HG03575 (cell line): Measurements from ENCODE around the gene NPAS3.

ENCODE experiments used
- ATAC-seq: cut with Tn5 transposase; IDR thresholded peaks from one replicate; pipeline ENCODE4 v1.9.1; 2021; ENCODE audit not compliant: unreplicated experiment, insufficient number of reproducible peaks, low FRiP score; ENCODE audit errors: extremely low read depth

NPAS3 gene

DNA sequence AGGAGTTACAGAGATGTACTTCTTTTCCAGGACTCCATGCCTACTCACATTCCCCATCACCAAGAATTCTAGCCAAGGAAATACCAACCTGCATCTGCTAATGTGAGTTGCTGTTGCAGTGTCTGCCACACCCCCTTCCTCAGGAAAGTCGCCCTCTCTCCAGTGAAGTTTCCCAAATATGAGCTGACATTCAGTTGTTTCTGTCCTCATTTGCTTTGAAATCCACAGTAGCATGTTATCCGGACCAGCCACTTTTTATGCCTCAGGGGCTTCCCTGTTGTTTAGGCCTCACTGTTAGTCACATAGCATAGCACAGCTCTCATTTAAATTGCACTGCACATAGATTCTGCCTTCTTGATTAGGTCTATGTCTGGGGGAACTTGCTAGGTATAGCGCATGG, 799.8 kb downstream of the NPAS3 start:
- ATAC-seq: no peak

DNA sequence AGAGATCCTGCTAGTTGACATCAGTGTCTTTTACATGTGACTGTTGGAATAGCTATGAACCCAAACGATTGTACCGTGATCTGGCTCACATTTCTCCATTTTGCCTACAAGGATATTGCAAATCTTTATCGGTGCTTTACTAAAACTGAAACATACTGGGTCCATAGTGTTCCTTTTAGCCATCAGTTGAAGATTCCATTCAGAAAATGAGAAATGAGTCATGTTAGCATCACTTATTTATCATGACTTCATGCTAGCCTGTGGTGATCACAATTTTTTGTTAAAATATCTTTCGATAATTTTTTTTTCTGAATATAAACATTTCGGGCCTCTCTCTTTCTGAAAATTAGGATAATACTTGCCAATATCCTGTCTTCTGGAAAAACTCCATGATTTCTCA, 801.9 kb downstream of the NPAS3 start:
- ATAC-seq: no peak

DNA sequence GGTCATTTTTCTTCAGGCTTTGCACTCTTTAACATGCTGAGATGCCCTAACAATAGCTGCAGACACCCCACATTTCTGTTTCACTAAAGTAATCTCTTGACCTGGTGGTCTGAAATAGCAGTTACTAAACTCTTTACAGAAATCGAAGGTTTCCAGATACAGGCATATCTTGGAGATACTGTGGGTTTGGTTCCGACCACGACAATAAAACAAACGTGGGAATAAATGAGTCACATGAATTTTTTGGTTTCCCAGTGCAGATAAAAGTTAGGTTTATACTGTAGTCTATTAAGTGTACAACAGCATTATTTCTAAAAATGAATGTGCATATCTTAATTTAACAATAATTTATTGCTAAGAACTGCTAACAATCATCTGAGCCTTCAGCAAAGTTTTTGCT, 803.5 kb downstream of the NPAS3 start:
- ATAC-seq: no peak

DNA sequence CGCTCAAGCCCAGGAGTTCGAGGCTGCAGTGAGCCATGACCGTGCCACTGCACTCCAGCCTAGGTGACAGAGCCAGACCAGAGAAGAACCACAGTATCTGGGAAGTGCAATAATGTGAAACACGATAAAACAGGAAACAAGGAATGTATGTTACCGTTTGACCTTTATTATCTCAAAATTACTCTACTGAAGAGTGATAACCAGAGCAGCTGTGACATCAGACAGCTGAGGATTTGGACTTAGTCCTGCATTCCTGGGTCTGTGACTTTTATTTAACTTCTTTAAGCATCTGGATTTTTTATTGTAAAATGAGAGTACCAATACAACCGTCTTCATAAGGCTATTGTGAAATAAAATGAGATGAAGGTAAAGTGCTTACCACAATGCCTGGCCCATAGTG, 806.5 kb downstream of the NPAS3 start:
- no peak for ATAC-seq

DNA sequence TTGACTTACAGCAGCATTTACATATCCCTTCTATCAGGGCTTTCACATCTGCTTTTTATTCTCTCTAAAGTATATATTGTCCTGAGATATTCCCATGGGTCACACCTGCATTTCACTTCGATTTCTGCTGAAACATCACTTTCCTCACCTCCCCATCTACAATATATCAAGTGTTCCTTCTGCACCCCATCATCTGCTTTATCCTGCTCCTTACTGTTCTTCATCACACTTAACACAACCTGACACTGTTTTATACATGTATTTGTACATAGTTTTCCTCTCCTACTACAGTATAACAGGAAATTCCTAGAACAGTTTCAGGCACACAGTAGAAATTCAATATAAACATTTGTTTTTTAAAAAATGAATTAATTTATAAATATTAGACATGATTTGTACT, 809.1 kb downstream of the NPAS3 start:
- no peak for ATAC-seq

DNA sequence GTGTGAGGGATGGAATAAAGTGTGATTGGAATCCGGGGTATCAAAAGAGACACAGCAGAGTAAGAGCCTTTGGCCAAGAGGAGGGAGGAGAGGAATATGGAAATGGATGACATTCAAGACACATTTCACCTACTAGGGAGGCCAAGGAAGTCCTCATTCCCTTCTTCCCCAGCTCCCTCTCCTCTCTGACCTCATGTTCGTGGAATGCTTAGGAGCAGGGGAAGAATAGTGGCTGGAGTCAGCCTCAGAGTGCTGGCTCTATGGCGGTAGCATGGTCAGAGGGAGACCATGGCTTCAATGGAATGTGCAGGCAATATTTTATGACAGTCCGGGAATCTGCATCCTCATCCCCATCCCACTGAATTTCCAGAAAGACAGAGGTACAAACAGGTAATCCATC, 815.6 kb downstream of the NPAS3 start:
- ATAC-seq: no peak

DNA sequence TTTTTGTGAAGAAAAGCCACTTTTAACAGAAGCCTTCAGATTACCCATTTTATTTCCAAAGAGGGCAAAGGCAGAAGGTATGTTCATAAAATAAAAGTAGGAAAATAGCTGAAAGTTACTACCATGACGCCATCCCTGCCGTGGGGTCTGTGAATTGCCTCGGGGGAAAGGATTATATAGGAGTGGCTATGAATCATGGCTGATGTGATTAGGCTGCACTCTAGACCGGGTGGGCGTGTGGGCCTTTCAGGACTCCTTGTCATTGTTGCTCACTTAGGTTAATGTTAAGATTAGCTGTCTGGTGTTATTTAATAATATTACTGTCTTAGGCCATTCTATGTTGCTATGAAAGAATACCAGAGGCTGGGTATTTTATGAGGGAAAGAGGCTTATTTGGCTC, 816.7 kb downstream of the NPAS3 start:
- ATAC-seq: no peak

DNA sequence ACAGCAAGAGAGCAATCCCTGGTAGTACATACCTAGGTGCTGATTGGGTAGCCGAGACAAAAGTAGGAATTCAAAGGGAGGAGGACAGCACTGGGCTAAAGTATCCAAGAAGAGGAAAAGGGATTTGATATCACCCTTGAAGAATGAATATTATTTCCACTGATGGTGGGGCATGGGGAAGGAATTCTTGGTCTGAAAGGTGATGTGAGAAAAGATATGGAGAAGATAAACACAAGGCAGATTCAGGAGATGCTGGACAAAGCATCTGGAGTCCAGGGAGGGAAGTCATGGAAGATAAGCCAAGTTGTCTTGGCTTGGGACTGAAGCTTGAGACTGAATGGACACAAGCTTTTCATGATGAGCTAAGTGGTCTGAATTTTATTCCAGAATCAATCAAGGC, 818.2 kb downstream of the NPAS3 start:
- no peak for ATAC-seq

DNA sequence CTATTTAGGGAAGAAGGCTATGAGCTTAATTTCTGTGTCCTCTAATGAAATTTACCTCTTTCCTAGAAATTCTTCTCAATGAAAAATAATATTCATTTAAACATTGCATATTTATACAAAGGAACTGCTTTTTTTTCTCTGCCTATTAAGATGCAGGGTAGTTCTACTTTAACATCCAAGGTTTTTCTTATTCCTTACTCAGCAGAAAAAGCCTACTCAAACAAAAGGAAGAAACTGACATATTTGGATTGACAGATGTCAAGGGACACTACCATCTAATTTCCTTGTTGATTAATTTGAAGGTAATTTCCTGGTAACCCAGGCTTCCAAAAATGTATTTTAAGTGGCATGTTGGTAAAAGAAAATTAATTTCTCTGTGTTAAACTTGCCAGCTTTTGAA, 819.9 kb downstream of the NPAS3 start:
- no peak for ATAC-seq

DNA sequence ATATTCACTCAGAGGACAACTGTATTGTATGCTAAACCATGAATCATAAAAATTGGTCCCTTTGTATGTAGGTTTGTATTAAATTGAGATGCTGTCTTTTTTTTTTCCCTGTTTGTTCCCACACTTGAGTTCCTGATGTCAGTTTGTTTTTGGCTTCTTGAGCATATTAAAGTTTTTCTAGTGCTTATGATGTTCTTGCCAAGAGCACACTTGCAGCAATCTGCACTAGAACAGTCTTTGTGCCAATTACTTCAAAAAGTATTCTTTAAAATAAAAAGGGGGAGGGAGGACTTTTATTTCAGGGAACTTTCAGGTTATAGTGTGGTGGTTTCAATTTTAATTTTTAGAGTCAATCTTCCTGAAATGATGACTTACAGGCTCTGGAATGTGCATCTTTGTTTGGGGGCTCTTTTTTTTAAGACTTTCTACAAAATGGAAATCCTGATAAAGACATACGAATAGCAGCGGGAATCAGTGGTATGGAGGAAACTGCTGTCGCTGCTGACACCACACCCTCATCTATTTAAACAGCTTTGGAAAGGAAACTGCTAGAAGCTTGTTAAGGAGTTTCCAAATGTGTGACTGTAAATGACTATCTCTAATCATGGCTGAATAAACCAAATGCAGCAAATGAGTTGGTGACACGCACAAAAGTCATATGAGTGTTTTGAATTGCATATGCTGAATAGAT, 823.6 kb downstream of the NPAS3 start:
- ATAC-seq: no peak

DNA sequence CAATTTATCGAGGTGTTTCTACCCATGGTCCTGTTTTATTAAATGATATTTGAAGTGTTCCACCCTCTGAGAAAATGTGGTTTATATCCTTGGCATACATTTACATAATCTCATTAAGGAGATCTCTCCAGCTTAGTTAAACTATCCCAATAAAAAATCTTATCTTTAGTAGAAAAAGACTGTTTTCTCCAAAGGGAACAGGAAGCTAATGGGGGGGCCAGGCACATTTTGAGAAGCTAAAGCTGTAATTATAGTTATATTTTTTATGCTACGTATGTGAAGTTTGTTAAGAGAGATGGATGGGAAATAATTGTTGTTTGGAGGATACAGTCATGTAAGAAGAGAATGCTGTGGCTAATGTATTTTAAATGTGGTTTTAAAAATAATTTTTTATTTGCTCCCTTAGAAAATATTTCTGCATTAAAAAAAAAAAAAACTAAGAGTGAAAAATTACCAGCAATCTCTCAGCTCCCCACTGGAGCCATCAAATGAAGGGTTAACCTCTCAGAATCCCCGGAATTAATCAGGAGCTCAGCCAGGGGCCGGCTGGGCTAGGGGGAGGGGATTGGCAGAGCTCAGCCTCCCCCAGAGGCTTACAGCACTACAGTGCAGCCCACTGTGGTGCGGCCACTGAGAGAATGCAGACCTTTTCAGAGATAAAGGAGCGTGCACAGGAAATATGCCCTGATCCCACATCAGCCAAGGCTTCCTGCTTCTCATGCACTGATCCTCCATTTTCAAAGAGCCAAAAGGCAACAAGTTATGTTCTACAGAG, 826.4 kb downstream of the NPAS3 start:
- ATAC-seq: no peak

DNA sequence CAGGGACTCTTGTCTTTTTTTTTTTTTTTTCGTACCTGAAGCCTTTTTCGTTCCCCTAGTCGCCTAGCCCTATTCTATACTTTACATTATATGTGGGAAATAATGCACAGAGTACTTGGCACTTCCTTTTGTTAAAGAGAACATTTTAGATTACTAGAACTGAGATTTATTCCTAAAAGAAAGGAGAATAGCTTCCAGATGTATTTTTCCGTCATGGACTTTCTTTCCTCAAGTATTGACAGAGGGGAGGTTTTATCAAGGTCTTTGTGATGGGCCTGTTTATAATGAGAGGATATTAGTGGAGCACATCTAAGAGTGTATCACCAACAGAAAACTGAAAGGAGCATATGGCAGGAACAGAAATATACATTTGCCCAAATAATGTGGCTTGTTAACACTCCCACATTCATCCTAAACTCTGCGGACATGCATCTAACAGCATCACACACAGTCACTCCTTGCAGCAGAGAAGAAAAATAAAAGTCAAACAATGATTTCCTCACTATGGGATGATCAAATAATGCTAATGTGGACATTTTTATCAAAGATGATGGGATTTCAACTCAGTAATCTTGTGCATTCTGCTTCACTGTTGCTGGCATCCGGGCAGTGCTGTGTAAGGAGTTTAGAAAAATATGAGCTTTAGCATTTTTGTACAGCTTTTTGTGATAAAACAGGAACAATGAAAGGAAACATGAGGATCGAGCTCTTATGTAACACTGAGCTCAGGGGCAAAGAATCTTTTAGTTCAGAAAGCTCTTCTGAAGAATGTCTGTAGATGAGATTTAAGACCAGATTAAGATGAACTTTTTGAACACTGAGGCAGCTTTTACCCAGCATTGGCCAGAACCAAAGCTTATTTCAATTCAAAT, 829.1 kb downstream of the NPAS3 start:
- no peak for ATAC-seq

DNA sequence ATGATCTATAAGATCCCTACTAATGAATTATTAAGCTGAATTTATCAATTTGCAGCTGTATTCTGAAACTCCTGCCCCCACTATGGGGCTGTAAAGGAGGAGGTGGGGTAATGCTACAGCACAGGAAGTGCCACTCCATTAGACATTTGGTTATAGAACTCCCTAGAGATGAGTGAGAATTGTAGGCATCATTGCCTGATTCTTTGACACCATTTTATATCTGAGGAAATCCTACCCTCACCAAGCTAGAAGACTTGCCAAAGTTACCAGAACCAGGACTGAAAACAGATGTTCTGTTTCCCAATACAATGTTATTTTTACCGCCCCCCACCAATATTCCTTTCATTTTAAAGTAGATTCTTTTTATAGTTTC, 829.8 kb downstream of the NPAS3 start:
- ATAC-seq: no peak

DNA sequence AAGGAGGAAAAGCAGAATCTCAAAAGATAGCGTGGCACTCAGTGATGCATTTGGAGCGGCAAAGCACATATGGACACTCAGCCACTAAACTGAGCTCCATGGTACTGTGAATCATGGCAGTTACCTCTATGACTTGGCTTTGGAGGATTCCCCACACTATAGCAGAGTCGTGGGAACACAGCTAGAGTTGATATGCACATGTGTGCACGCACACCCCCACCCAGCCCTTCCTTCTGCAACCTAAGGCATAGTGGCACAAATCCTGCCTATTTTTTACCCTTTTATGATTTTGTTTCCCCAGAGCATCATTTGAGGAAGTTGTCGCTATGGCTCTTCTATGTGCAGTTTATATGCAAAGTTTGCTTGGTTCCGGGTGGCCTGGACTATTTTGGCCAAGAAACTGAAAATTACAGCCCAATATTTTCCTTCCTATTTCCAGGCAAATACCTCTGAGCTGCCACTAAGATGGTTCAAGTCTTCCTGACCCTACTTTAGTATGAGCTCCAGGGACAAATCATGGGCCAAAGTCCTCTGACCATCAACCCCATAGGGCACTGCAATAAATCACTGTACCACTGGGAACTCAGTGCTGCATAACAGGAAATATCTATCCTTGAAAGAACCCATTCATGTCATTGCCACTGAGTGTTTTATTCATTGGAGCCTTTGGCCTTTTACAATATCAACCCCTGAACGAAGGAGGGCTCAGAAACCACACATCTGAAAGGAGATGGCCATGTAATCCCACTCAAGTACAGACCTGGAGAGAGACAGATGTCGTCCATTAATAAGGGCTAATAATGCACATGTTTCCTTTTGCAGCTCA, 834.7 kb downstream of the NPAS3 start:
- no peak for ATAC-seq

DNA sequence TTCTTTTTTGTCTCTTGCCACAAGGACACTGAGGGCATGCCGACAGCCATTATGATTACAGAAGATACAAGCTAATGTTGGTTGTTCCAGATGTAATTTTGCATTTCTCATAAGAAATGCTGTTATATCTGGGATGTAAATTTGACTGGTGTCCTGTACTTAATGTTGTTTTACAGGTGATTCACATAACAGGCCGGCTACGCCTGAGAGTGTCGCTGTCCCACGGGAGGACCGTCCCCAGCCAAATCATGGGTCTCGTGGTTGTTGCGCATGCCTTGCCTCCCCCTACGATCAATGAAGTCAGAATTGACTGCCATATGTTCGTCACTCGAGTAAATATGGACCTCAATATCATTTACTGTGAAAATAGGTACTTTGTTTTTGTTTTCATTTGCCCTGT, 835.5 kb downstream of the NPAS3 start:
- ATAC-seq: no peak

DNA sequence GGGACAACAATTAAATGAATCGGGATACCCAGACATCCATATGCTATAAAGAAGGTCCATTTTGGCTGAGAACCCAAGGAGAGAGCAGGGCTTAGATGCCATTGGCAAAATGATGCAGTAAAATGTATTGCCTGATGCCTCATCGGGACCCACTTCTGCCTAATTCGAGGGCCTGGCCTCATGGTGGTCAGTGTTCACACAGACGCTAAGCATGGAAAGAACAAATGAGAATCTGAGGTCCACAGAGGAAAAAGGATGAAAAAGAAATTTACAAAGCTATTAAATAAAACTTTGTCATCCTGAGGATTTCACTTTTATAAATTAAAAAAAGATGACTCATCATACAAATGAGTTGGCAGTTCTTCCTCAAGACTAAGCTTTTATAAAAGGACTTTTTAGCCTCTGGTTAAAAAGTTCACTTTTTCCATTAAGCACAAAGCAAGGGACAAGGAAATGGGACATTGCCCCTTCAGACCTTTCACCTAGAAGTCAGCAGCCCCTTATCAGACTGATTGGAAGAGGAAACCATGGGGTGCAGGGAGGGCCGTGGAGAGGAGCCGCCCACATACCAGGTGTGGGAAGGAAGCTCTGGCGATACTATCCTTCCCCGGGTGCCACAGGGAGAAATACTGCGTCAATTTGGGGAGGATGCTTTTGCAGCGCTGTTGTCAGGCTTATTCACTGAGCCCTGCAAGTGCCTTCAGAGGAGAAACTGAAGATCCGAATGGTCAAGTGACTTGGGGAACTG, 836.2 kb downstream of the NPAS3 start:
- no peak for ATAC-seq

DNA sequence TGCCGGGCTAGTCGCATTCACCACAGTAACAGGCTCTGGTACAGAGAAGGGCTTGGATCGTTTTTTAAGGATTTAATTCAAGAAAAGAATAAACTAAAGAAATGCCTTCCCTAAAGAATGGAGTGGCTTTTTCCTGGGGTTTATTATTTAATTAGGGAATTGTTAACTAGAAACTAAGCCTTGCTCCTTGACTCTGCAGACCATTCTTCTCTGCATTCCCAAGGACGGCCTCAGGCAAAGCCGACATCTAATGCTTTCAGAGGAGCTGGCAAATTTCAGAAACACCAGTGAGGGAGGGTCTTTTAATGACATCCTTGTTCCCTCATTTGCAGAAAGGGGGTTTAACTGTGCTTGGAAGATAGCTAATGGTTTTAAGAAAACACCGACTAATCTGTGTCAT, 838.2 kb downstream of the NPAS3 start:
- ATAC-seq: no peak

DNA sequence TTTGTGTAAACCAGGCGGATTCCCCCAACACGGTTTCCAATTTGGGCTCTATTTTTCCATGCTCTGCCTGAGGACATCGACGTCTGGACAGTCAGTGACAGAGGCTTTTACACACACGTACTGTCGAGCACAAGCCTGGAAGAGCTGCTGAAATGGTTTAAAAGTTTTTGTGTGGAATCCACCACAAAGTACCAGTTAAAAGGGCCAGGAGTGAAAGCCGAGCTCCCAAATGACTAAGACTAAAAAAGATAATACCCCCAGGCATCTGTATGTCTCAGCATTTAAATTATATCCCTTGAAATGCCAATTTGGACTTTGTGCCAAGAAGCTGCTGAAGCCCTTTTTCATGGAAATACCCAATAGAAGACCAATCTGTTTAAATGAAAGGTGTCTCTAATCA, 839.0 kb downstream of the NPAS3 start:
- no peak for ATAC-seq
